Ovary (tissue), 9 donors: ENCODE results near the gene CYLD. TPM values are rescaled to one million over a fixed set of nuclear protein-coding genes. Genes with fewer than 3 reads are reported as not detected.

Experiments used
- DNase-seq, 5 donors: peaks; one replicate each; pipeline ENCODE4 v3.0.0-alpha.2; 2019 to 2020
- H3K27ac ChIP-seq, 2 donors: fragments of 200-600 bp; one replicate each; pipeline versions ENCODE4 v1.5.1 to v1.8.0; 2019 to 2022
- H3K27me3 ChIP-seq: fragments of 200-600 bp; one replicate; pipeline ENCODE4 v1.8.0; 2022
- H3K36me3 ChIP-seq: fragments of 200-600 bp; sonication (generic); one replicate; pipeline ENCODE4 v1.5.1; 2019
- H3K4me1 ChIP-seq: one replicate; pipeline ENCODE4 v1.8.1; 2013; ENCODE audit warnings: mild to moderate bottlenecking, moderate library complexity; ENCODE audit not compliant: insufficient read depth
- H3K4me3 ChIP-seq: fragments of 200-600 bp; sonication (generic); one replicate; pipeline ENCODE4 v1.5.1; 2017
- H3K9me3 ChIP-seq, 2 donors: fragments of 200-600 bp in 1 of 2; sonication (generic) in 1 of 2; one replicate each; pipeline versions ENCODE4 v1.5.1 to v1.8.1; 2013 to 2019; ENCODE audit warnings: mild to moderate bottlenecking in 1 of 2, moderate library complexity in 1 of 2
- CTCF ChIP-seq, 3 donors: fragments of 450-650 bp in 2 of 3; fragments of 200-600 bp in 1 of 3; IDR thresholded peaks; one replicate each; pipeline versions ENCODE4 v1.5.1 to v1.8.0; 2016 to 2022; ENCODE audit warnings: antibody characterized with exemption in 3 of 3, mild to moderate bottlenecking in 1 of 3
- EP300 ChIP-seq: sonication (generic); formaldehyde crosslinking; IDR thresholded peaks from one replicate; pipeline ENCODE4 v1.6.1; 2017; ENCODE audit warnings: antibody characterized with exemption
- POLR2A ChIP-seq: fragments of 450-650 bp; IDR thresholded peaks from one replicate; pipeline ENCODE4 v1.6.1; 2017; ENCODE audit warnings: antibody characterized with exemption, mild to moderate bottlenecking, moderate library complexity
- WGBS, 3 donors: extraction: QIAGEN DNeasy Blood & Tissue Kit in 1 of 3; methylation state at CpG; one replicate each; pipeline versions ENCODE4 v1.1.5 to v1.1.7; 2013 to 2017; 5-methylcytosine and 5-hydroxymethylcytosine counted together
- intact Hi-C, 4 donors: fragments of 100-400 bp; cut with DNase I; formaldehyde crosslinking; loops; one replicate each; pipeline versions ENCODE4 v1.11.0 to v1.15.1; 2022 to 2023
- polyA plus RNA-seq, 2 donors: library from polyadenylated mRNA; stranded (reverse); fragments of 200-250 nt in 1 of 2; fragments of 350-450 nt in 1 of 2; fragmentation: Illumina TruSeq in 1 of 2; extraction: RNeasy Lipid Tissue Mini Kit (QIAGEN cat#74804) in 1 of 2; gene quantifications; one replicate each; pipeline ENCODE4 v1.2.3, GENCODE V29; 2013 to 2014
- total RNA-seq, 7 donors: library from RNA; depleted of rRNA in 2 of 7; stranded (reverse); fragments of >200 nt in 2 of 7; fragmentation: NEBNext Ultra II Directional in 3 of 7; extraction: Animal tissue kit (Norgen Biotek cat#: 25700) in 3 of 7; gene quantifications; one replicate each; pipeline versions ENCODE4 v1.1.0 to v1.2.4, GENCODE V29; 2016 to 2023
- donor health status: DM: no; HTN: no; CAD: no; lungs with moderate emphysema.
- donor health status: DM: no; HTN: no; CAD: no.
- donor health status: Bipolar disorder and iron deficiency.
- donor health status: DM: yes; HTN: yes; CAD: no.
- donor health status: DM: no; HTN: no; CAD: no.
- donor health status: DM: yes; HTN: yes; CAD: no.

The CYLD gene
- total and polyA plus RNA-seq, 9 donors = 11.2 to 57.6 (median 38.6) TPM

GRCh38 chr16:50801036-50801435, 59.1 kb downstream of the CYLD start:
- Histone ChIP-seq H3K36me3 (no peaks in the 10 kb centered on the region), H3K9me3 (no peaks in the 10 kb centered on the region), H3K27me3 (no peaks in the 10 kb centered on the region), H3K4me3 (no peak overlapping the region), H3K27ac (no peak overlapping the region), H3K4me1 (no peaks in the 10 kb centered on the region)
- 91 to 96% (median 94%) methylated on average over 2 of the region's 2 CpGs for whole genome bisulfite sequencing, 3 donors
- intact Hi-C loops = loop anchor here in 3 of 4 donors (10.0 kb wide), 3 partner anchors 126 to 426 kb away; no protein-coding TSS in a partner anchor
- no peak for DNase-seq
- TF ChIP-seq CTCF (IDR thresholded peaks at IDR 0.05) = no peak
- no peak for TF ChIP-seq POLR2A
- TF ChIP-seq EP300 = no peak

GRCh38 chr16:50802000-50802399, 60.1 kb downstream of the CYLD start:
- no peaks in the 10 kb centered on the region for H3K9me3 ChIP-seq
- TF ChIP-seq POLR2A = no peak
- no peak for TF ChIP-seq EP300
- no peak for TF ChIP-seq CTCF (IDR thresholded peaks at IDR 0.05)
- no peaks in the 10 kb centered on the region for H3K27me3 ChIP-seq
- H3K4me1 ChIP-seq = no peaks in the 10 kb centered on the region
- no peak for DNase-seq
- intact Hi-C loops = loop anchor here in 3 of 4 donors (10.0 kb wide), 3 partner anchors 127 to 427 kb away; no protein-coding TSS in a partner anchor
- H3K27ac ChIP-seq = no peak overlapping the region
- no peak overlapping the region for H3K4me3 ChIP-seq
- no peaks in the 10 kb centered on the region for H3K36me3 ChIP-seq
- WGBS, 3 donors = 87 to 90% (median 90%) methylated on average over 6 of the region's 6 CpGs

GRCh38 chr16:50802961-50803360, 61.1 kb downstream of the CYLD start:
- Histone ChIP-seq H3K4me3 (no peak overlapping the region), H3K4me1 (no peaks in the 10 kb centered on the region), H3K27me3 (no peaks in the 10 kb centered on the region), H3K36me3 (no peaks in the 10 kb centered on the region), H3K27ac (no peak overlapping the region), H3K9me3 (no peaks in the 10 kb centered on the region)
- TF ChIP-seq POLR2A = no peak
- TF ChIP-seq CTCF (IDR thresholded peaks at IDR 0.05) = no peak
- TF ChIP-seq EP300 = no peak
- no peak for DNase-seq
- intact Hi-C loops = loop anchor here in 3 of 4 donors (10.0 kb wide), 3 partner anchors 128 to 428 kb away; no protein-coding TSS in a partner anchor
- WGBS, 3 donors = 85 to 90% (median 86%) methylated on average over 8 of the region's 8 CpGs

- H3K9me3 ChIP-seq = no peaks in the 10 kb centered on the region
- TF ChIP-seq CTCF (IDR thresholded peaks at IDR 0.05) = no peak
- TF ChIP-seq POLR2A = no peak
- TF ChIP-seq EP300 = no peak
- WGBS, 3 donors = 81 to 83% (median 81%) methylated on average over 10 of the region's 10 CpGs
Measured at GRCh38 chr16:50804290-50804907, 62.5 kb downstream of the CYLD start.

More at GRCh38 chr16:50804290-50804907, 62.5 kb downstream of the CYLD start:
- Histone ChIP-seq H3K36me3 (no peaks in the 10 kb centered on the region), H3K27me3 (no peaks in the 10 kb centered on the region), H3K27ac (no peak overlapping the region), H3K4me3 (no peak overlapping the region), H3K4me1 (no peaks in the 10 kb centered on the region)
- intact Hi-C loops = loop anchor here in 3 of 4 donors (10.0 kb wide), 3 partner anchors 130 to 430 kb away; no protein-coding TSS in a partner anchor
- no peak for DNase-seq
